ENCODE results near the gene DAP.

DNA sequence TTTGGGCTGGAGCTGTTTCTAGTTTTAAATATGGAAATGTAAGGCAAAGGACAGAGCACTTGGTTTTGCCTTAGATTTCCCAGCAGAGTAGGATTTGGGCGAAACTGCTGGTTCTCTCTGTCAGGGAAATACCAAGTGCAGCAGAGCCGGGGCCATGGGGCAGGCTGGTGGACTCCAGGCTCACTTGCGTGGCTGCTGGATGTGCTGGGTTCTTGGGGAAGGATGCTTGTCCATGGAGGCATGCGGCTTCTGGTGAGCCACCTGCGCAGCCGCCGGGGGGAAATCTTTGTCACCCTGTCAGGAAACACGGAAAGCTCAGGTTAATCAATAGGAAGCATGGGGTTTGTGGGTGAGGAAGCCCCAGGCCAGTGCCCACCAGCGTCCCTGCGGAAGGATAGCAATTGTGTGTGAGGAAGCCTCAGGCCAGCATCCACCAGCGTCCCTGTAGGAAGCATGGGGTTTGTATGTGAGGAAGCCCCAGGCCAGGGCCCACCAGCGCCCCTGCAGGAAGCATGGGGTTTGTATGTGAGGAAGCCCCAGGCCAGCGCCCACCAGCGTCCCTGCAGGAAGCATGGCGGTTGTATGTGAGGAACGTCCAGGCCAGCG is 80.1 kb downstream of the DAP start:
- TF ChIP-seq, protein P1, sequence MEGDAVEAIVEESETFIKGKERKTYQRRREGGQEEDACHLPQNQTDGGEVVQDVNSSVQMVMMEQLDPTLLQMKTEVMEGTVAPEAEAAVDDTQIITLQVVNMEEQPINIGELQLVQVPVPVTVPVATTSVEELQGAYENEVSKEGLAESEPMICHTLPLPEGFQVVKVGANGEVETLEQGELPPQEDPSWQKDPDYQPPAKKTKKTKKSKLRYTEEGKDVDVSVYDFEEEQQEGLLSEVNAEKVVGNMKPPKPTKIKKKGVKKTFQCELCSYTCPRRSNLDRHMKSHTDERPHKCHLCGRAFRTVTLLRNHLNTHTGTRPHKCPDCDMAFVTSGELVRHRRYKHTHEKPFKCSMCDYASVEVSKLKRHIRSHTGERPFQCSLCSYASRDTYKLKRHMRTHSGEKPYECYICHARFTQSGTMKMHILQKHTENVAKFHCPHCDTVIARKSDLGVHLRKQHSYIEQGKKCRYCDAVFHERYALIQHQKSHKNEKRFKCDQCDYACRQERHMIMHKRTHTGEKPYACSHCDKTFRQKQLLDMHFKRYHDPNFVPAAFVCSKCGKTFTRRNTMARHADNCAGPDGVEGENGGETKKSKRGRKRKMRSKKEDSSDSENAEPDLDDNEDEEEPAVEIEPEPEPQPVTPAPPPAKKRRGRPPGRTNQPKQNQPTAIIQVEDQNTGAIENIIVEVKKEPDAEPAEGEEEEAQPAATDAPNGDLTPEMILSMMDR (IDR thresholded peaks at IDR 0.05), result no peak
- TF ChIP-seq POLR2A (IDR thresholded peaks at IDR 0.05), result no peak
- no peak for TF ChIP-seq POLR2AphosphoS5 (IDR thresholded peaks at IDR 0.05)
